GM18858 (cell line): ENCODE measurements around the gene ANO4.
"Not testable (repeated sequence)": the region's sequence is repeated elsewhere in the genome, so short reads cannot be mapped to it uniquely, and the experiment has no call there.

Experiments used
- ATAC-seq: cut with Tn5 transposase; IDR thresholded peaks from one replicate; pipeline ENCODE4 v1.9.1; 2021; ENCODE audit not compliant: unreplicated experiment

Gene ANO4

GRCh38 chr12:100987552-100988521, 193.3 kb downstream of the ANO4 start:
- peak; percentile 93 for ATAC-seq

DNA sequence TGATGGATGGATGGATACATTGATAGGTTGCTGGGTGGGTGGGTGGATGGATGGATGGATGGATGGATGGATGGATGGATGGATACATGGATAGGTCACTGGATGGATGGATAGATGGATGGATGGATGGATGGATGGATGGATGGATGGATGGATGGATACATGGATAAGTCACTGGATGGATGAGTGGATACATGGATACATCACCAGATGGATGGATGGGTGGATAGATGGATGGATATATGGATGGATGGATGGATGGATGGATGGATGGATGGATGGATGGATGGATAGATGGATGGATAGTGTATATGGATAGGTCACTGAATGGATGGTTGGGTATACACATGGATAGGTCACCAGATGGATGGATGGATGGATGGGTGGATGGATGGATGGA, 194.9 kb downstream of the ANO4 start:
- not testable (repeated sequence) for ATAC-seq

- ATAC-seq: no peak
Observed at GRCh38 chr12:100991102-100991501, 196.5 kb downstream of the ANO4 start.

- ATAC-seq: no peak
Observed at GRCh38 chr12:100992194-100992593, 197.6 kb downstream of the ANO4 start.

DNA sequence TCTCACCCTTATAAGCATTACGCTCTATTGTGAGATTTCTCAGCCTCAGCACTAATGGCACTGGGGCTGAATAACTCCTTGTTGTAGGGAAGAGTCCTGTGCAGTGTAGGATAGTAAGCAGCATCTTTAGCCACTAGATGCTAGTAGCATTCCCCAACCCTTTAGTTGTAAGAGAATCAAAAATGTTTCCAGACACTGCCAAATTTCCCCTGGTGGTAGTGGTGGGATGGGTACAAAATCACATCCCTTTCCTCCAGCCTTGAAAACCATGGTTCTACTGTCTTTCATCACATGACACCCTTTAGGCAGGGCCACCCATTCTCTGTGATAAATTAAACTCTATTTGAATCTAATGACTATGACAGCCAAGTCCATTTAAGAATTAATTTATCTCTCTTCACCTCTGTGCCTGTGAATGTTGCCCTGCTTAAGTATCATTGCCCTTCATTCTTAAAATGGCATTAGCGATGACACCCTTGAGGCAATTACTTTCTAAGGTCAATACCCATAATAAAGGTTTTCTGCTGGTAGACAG, 199.4 kb downstream of the ANO4 start:
- ATAC-seq: no peak

GRCh38 chr12:100995201-100995600, 200.6 kb downstream of the ANO4 start:
- peak; percentile 67 for ATAC-seq

- peak; percentile 82 for ATAC-seq
Observed at GRCh38 chr12:100995771-100996170, 201.2 kb downstream of the ANO4 start.

GRCh38 chr12:101001669-101002068, 207.1 kb downstream of the ANO4 start:
- ATAC-seq: peak; percentile 88

GRCh38 chr12:101002696-101003419, 208.3 kb downstream of the ANO4 start:
- no peak for ATAC-seq

DNA sequence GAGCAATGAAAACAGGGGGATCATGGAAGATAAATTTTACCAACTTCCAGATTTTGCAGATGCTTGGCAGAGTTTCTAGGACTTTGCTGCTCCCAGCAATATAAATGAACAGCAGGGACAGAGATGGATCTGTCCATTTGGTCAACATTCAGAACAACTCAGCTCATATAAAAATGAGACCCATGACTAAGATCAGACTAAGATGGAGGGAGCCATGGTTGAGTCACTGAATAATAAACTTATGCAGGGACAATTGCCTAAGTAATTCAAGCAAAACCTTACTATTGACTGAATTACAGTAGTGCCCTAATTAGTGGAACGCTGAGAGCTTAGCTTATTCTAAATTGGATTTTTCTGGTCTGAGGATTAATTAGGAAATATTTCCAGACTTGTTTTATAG, 210.3 kb downstream of the ANO4 start:
- no peak for ATAC-seq

GRCh38 chr12:101009274-101009673, 214.7 kb downstream of the ANO4 start:
- no peak for ATAC-seq

DNA sequence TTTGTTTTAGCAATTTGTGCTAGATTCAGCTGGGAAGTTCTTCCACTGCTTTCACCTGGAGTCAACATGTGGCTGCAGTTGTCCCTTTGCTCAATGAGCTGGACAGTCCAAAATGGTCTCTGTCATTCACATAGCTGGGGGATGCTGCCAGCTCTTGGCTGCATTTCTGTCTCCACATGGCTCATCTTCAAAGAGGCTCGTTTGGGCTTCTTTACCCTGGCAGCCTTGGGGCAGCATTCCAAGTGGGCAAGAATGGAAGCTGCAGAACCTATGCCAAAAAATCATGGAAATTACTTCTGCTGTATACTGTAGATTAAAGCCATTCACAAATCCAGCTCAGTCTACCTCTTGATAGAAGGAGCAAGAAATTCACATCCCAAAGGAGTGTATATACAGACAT, 216.3 kb downstream of the ANO4 start:
- ATAC-seq: no peak

GRCh38 chr12:101013993-101014392, 219.4 kb downstream of the ANO4 start:
- no peak for ATAC-seq

DNA sequence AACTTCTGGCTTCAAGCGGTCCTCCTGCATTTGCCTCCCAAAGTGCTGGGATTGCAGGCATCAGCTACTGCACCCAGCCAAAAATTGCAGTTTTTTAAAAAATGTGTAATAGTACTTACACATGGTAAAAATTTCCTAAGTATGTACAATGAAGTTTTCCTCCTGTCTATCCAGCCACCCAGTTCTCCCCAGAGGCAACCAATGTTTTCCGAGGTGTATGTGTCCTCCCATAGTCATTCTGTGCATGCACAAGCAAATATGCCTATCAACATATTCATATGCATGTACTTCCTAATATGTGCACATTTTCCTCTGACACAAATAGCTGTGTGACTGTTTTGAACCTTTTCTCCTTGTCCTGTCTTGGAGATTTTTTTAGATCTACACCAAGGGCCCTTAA, 220.5 kb downstream of the ANO4 start:
- no peak for ATAC-seq

DNA sequence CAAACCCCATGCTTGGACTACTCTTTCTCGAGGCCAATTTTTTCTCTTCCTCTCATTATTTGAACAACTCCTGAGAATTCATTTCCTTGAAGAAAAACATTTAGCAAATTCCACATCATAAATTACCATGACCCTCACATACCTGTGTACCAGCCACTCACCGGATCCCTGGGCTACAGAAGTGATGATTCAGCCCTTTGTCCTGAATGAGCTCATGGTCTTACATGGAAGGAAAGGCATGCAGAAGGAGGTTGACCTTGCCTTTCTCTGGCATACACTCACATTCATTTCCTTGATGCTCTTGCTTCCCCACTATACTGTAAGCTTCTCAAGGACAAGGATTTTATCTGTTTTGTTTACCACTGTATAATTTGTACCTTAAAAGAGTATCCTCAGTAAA, 224.0 kb downstream of the ANO4 start:
- ATAC-seq: no peak

DNA sequence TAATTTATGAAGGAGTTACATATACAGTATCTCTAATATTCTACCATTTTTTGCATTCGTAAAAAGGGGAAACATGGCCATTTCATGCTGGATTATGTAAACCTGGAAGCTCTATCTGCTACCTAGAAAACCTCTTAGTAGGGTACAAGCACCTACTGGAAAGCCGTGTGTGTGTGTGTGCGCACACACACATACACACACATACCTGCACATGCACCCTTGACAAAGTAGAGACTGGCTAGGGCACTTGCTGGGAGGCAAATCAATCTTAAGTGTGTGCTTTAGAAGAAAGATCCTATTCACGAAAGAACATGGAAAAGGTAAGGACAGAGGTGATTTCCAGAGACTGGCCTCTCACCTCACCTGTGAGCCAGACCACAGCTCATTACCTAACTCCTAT, 224.6 kb downstream of the ANO4 start:
- no peak for ATAC-seq

DNA sequence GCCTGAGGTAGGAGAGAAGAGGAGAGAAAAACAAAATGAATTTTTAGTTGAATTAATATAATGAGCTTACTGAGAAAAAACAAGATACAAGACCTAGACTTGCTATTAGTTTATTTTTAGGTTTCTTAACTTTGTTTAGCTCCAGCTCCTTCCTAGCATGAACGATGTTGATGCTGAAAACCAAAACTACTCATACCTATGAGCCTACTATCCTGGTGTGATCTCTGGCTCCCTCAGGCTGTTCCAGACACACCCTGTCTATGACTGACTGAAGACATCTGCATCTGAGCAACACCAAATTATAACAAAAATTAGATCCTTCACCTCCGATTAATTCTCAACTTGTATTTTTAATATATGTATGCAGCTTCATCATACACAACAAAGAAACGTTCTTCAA, 225.1 kb downstream of the ANO4 start:
- ATAC-seq: no peak

GRCh38 chr12:101021442-101021841, 226.9 kb downstream of the ANO4 start:
- no peak for ATAC-seq

GRCh38 chr12:101021911-101022388, 227.4 kb downstream of the ANO4 start:
- no peak for ATAC-seq

- ATAC-seq: no peak
Observed at GRCh38 chr12:101027200-101027599, 232.6 kb downstream of the ANO4 start.

DNA sequence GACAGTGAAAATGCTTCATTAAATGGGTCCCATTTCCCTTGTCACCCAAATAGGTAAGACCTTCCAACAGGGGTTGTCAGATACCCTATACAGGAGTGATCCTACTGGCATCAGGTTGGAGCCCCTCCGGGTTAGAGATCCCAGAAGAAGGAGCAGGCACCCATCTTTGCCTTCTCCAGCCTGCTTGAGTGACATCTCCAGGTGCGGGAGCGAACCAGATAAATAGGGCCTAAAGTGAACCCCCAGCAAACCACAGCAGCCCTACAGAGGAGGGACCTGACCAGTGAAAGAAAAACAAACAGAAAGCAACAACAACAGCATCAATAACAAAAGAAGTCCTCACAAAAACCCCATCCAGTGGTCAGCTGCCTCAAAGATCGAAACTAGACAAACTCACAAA, 233.2 kb downstream of the ANO4 start:
- ATAC-seq: no peak
